Right lobe of liver (tissue), 4 donors: ENCODE results near the gene EFNA3.

Experiments
- CTCF ChIP-seq, 4 donors: fragments of 200-600 bp in 3 of 4; fragments of 450-650 bp in 1 of 4; IDR thresholded peaks; one replicate each; pipeline versions ENCODE4 v1.5.1 to v1.8.0; 2016 to 2022; ENCODE audit warnings: antibody characterized with exemption in 4 of 4, mild to moderate bottlenecking in 2 of 4
- POLR2A ChIP-seq: fragments of 450-650 bp; IDR thresholded peaks from one replicate; pipeline ENCODE4 v1.6.1; 2017; ENCODE audit warnings: antibody characterized with exemption, mild to moderate bottlenecking
- donor health status: DM: no; HTN: no; CAD: no.
- donor health status: DM: no; HTN: no; CAD: no.
- donor health status: DM: no; HTN: yes; CAD: no.

GRCh38 chr1:155084722-155085503 lies 6.3 kb downstream of the EFNA3 start:
- TF ChIP-seq POLR2A: peak; percentile 56
- TF ChIP-seq CTCF (IDR thresholded peaks at IDR 0.05): peak; percentile 71 to 96 (median 90)
